Measurements from ENCODE around the gene NKAIN2. TPM values are rescaled to one million over a fixed set of nuclear protein-coding genes. Genes with fewer than 3 reads are reported as not detected.
"Not testable (repeated sequence)": the region's sequence is repeated elsewhere in the genome, so short reads cannot be mapped to it uniquely, and the experiment has no call there.

NKAIN2 gene
- total RNA-seq, 1 experiment from 2014 or later, result 2.2 TPM

- H3K36me3 ChIP-seq (ENCODE audit: insufficient read depth, low read length, poor library complexity, severe bottlenecking), result no peaks in the 10 kb centered on the region
- H3K27me3 ChIP-seq (replicated peaks; ENCODE audit: insufficient read depth, low read depth, low read length, poor library complexity), result no peaks in the 10 kb centered on the region
- BruUV-seq (replicated peaks), result no TSS peak
- no peak overlapping the region for H3K27ac ChIP-seq (ENCODE audit: low read depth, low read length, poor library complexity, severe bottlenecking)
- TF ChIP-seq, protein P1, sequence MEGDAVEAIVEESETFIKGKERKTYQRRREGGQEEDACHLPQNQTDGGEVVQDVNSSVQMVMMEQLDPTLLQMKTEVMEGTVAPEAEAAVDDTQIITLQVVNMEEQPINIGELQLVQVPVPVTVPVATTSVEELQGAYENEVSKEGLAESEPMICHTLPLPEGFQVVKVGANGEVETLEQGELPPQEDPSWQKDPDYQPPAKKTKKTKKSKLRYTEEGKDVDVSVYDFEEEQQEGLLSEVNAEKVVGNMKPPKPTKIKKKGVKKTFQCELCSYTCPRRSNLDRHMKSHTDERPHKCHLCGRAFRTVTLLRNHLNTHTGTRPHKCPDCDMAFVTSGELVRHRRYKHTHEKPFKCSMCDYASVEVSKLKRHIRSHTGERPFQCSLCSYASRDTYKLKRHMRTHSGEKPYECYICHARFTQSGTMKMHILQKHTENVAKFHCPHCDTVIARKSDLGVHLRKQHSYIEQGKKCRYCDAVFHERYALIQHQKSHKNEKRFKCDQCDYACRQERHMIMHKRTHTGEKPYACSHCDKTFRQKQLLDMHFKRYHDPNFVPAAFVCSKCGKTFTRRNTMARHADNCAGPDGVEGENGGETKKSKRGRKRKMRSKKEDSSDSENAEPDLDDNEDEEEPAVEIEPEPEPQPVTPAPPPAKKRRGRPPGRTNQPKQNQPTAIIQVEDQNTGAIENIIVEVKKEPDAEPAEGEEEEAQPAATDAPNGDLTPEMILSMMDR (conservative IDR thresholded peaks at IDR 0.05; ENCODE audit: low read depth, low read length), result no peak
- TF ChIP-seq EZH2 (IDR thresholded peaks at IDR 0.05; ENCODE audit: borderline replicate concordance, low read depth, low read length, poor library complexity, severe bottlenecking), result no peak
- ChIA-PET POLR2A (ENCODE audit: low non-redundant PET) (no interaction called here), CTCF (interaction anchor here (0.6 kb wide), 1 partner anchor 1191 kb away, joined by 9 read pairs; no protein-coding TSS in a partner anchor)
- H3K4me3 ChIP-seq (ENCODE audit: low read depth, low read length, poor library complexity, severe bottlenecking), result no peak overlapping the region
- H3K9me3 ChIP-seq (ENCODE audit: low read depth, low read length, poor library complexity, severe bottlenecking), result peaks cover 9% of the 10 kb centered on the region
- intact Hi-C loops (cut with micrococcal nuclease; ENCODE audit: unreplicated experiment), result no loop called here
- no peak for DNase-seq (ENCODE audit: low spot score)
- H3K4me1 ChIP-seq (ENCODE audit: insufficient read depth, low read length, poor library complexity, severe bottlenecking), result peaks cover 7% of the 10 kb centered on the region
Measured at GRCh38 chr6:124560873-124561567, 757.4 kb downstream of the NKAIN2 start.

DNA sequence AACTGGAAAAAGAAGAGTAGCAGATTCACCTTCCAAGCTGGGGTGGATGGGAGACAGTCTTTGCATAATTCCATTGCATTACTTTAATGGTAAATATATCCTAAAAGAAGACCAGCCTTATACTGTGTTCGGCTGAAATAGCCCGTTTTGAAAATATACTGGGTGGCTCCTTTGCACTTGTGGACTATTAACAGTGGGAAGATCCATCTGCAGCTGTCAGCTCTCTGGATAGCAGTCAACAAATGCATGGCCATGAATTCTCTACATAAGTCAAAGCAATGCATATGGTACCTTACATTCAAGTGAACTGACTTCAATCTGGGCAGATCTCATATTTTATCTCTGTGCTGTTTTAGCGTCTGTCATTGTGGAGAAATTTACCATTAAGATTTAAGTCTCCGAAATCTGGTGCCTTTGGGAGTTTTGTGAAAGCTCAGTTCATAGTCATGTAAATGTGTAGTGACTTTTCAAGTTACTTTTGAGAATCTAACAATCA is 758.0 kb downstream of the NKAIN2 start:
- TF ChIP-seq, protein P1 (conservative IDR thresholded peaks at IDR 0.05; ENCODE audit: low read depth, low read length), result no peak
- BruUV-seq (replicated peaks), result no TSS peak
- no peak for DNase-seq (ENCODE audit: low spot score)
- H3K9me3 ChIP-seq (ENCODE audit: low read depth, low read length, poor library complexity, severe bottlenecking), result peaks cover 2% of the 10 kb centered on the region
- H3K4me1 ChIP-seq (ENCODE audit: insufficient read depth, low read length, poor library complexity, severe bottlenecking), result peaks cover 7% of the 10 kb centered on the region
- intact Hi-C loops (cut with micrococcal nuclease; ENCODE audit: unreplicated experiment), result no loop called here
- CTCF ChIA-PET, result no interaction called here
- no peaks in the 10 kb centered on the region for H3K27me3 ChIP-seq (replicated peaks; ENCODE audit: insufficient read depth, low read depth, low read length, poor library complexity)
- no peak overlapping the region for H3K27ac ChIP-seq (ENCODE audit: low read depth, low read length, poor library complexity, severe bottlenecking)
- H3K4me3 ChIP-seq (ENCODE audit: low read depth, low read length, poor library complexity, severe bottlenecking), result no peak overlapping the region
- POLR2A ChIA-PET (ENCODE audit: low non-redundant PET), result no interaction called here
- no peaks in the 10 kb centered on the region for H3K36me3 ChIP-seq (ENCODE audit: insufficient read depth, low read length, poor library complexity, severe bottlenecking)

GRCh38 chr6:124564125-124564524 is 760.5 kb downstream of the NKAIN2 start:
- POLR2A ChIA-PET (ENCODE audit: low non-redundant PET); CTCF ChIA-PET; intact Hi-C loops (cut with micrococcal nuclease; ENCODE audit: unreplicated experiment); BruUV-seq (replicated peaks); H3K9me3 ChIP-seq (ENCODE audit: low read depth, low read length, poor library complexity, severe bottlenecking); H3K4me3 ChIP-seq (ENCODE audit: low read depth, low read length, poor library complexity, severe bottlenecking); H3K36me3 ChIP-seq (ENCODE audit: insufficient read depth, low read length, poor library complexity, severe bottlenecking); DNase-seq (ENCODE audit: low spot score); H3K27ac ChIP-seq (ENCODE audit: low read depth, low read length, poor library complexity, severe bottlenecking); H3K4me1 ChIP-seq (ENCODE audit: insufficient read depth, low read length, poor library complexity, severe bottlenecking); H3K27me3 ChIP-seq (replicated peaks; ENCODE audit: insufficient read depth, low read depth, low read length, poor library complexity): not testable (repeated sequence)

DNA sequence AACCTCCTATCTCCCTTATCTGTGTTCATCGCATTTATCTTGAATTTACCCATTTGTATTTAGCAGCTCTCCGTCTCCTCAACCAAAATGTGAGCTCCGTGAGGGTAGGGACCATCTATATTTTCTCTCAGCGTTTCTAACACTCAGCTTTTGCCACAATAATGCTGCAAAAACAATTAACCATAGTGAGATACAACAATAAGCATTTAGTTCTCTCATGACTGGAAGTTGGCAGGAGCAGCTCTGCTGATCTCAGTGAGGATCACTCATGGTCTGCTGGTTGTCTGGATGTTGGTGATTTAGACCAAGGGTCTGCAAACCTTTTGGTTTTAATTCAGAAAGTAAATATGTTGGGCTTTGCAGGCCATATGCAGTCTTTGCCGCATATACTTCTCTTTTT is 763.7 kb downstream of the NKAIN2 start:
- Histone ChIP-seq H3K27ac (ENCODE audit: low read depth, low read length, poor library complexity, severe bottlenecking) (no peak overlapping the region), H3K27me3 (replicated peaks; ENCODE audit: insufficient read depth, low read depth, low read length, poor library complexity) (no peaks in the 10 kb centered on the region), H3K36me3 (ENCODE audit: insufficient read depth, low read length, poor library complexity, severe bottlenecking) (no peaks in the 10 kb centered on the region), H3K4me3 (ENCODE audit: low read depth, low read length, poor library complexity, severe bottlenecking) (no peak overlapping the region), H3K4me1 (ENCODE audit: insufficient read depth, low read length, poor library complexity, severe bottlenecking) (no peaks in the 10 kb centered on the region), H3K9me3 (ENCODE audit: low read depth, low read length, poor library complexity, severe bottlenecking) (no peaks in the 10 kb centered on the region)
- intact Hi-C loops (cut with micrococcal nuclease; ENCODE audit: unreplicated experiment), result no loop called here
- ChIA-PET CTCF (no interaction called here), POLR2A (ENCODE audit: low non-redundant PET) (no interaction called here)
- BruUV-seq (replicated peaks), result no TSS peak
- DNase-seq (ENCODE audit: low spot score), result no peak
- TF ChIP-seq EZH2 (IDR thresholded peaks at IDR 0.05; ENCODE audit: borderline replicate concordance, low read depth, low read length, poor library complexity, severe bottlenecking), result no peak
- TF ChIP-seq, protein P1 (conservative IDR thresholded peaks at IDR 0.05; ENCODE audit: low read depth, low read length), result no peak
